B cell (primary cell): ENCODE data around the gene NDUFA1. TPM values are rescaled to one million over a fixed set of nuclear protein-coding genes. Genes with fewer than 3 reads are reported as not detected.

Source experiments
- ATAC-seq: fragments of 200-7000 bp; cut with Tn5 transposase; one replicate; pipeline ENCODE4 v1.10.0; 2021; ENCODE audit warnings: low read depth, mild to moderate bottlenecking, moderate number of reproducible peaks, moderate library complexity
- CTCF ChIA-PET: fragments of 350-600 bp; sonication (Branson Sonifier 250); formaldehyde crosslinking; loops from one replicate; lab custom pipeline; 2021; ENCODE audit warnings: antibody characterized with exemption, inconsistent platforms; lab: Charles Lee
- POLR2A ChIA-PET: fragments of 350-600 bp; sonication (Branson Sonifier 250); formaldehyde crosslinking; loops from one replicate; lab custom pipeline; 2021; ENCODE audit warnings: antibody characterized with exemption; lab: Charles Lee
- DNase-seq: peaks from one replicate; pipeline ENCODE4 v3.0.0; 2013
- H2AFZ ChIP-seq: 2 replicates; pipeline ENCODE4 v1.6.1; 2012; ENCODE audit warnings: mild to moderate bottlenecking, low read depth, low read length; ENCODE audit not compliant: insufficient read depth, poor library complexity, severe bottlenecking
- H3K27ac ChIP-seq, 2 donors: 1 replicate in 1 of 2; 2 replicates in 1 of 2; pipeline ENCODE4 v1.5.1; 2012 to 2013; ENCODE audit warnings: low read length in 2 of 2, mild to moderate bottlenecking in 2 of 2, moderate library complexity in 1 of 2
- H3K27me3 ChIP-seq, 4 experiments: fragments of 200-600 bp in 1 of 4; sonication (generic) in 1 of 4; replicated peaks in 1 of 4; 1 replicate in 2 of 4; 2 replicates in 2 of 4; pipeline versions ENCODE4 v1.6.1 to v1.7.0; 2013 to 2016; ENCODE audit warnings: low read length in 3 of 4, mild to moderate bottlenecking in 2 of 4, mixed read lengths in 1 of 4, moderate library complexity in 1 of 4; ENCODE audit not compliant: insufficient read depth in 4 of 4, control insufficient read depth in 3 of 4; ENCODE audit errors: control extremely low read depth in 1 of 4
- H3K36me3 ChIP-seq, 2 experiments: replicated peaks in 1 of 2; 1 replicate in 1 of 2; 2 replicates in 1 of 2; pipeline versions ENCODE4 v1.6.1 to v1.7.1; 2013; ENCODE audit warnings: low read length in 1 of 2; ENCODE audit not compliant: insufficient read depth in 2 of 2, control insufficient read depth in 1 of 2; ENCODE audit errors: control extremely low read depth in 1 of 2, extremely low read depth in 1 of 2
- H3K4me1 ChIP-seq, 2 donors: fragments of 200-600 bp in 1 of 2; sonication (generic) in 1 of 2; 1 replicate in 1 of 2; 2 replicates in 1 of 2; pipeline versions ENCODE4 v1.5.1 to v1.6.1; 2013 to 2017; ENCODE audit warnings: low read length in 2 of 2; ENCODE audit not compliant: control insufficient read depth in 2 of 2, insufficient read depth in 2 of 2
- H3K4me2 ChIP-seq: replicated peaks from 2 replicates; pipeline ENCODE3; 2012; ENCODE audit warnings: mild to moderate bottlenecking, low read depth, low read length; ENCODE audit not compliant: poor library complexity, severe bottlenecking
- H3K4me3 ChIP-seq, 5 experiments: fragments of 200-600 bp in 1 of 5; sonication (generic) in 1 of 5; 1 replicate in 3 of 5; 2 replicates in 2 of 5; pipeline versions ENCODE4 v1.5.1 to v1.7.0; 2011 to 2016; ENCODE audit warnings: low read length in 4 of 5, mild to moderate bottlenecking in 4 of 5, low read depth in 2 of 5, control low read depth in 1 of 5, moderate library complexity in 1 of 5; ENCODE audit not compliant: insufficient read depth in 1 of 5; ENCODE audit errors: control extremely low read depth in 1 of 5, extremely low read depth in 1 of 5
- H3K79me2 ChIP-seq: fragments of 200-600 bp; sonication (generic); one replicate; pipeline ENCODE4 v1.6.0; 2016; ENCODE audit warnings: low read length; ENCODE audit not compliant: control insufficient read depth, insufficient read depth
- H3K9ac ChIP-seq: fragments of 200-600 bp; sonication (generic); 2 replicates; pipeline ENCODE4 v1.6.1; 2017; ENCODE audit warnings: mild to moderate bottlenecking, low read length, moderate library complexity
- H3K9me3 ChIP-seq, 3 donors: one replicate each; pipeline versions ENCODE4 v1.6.1 to v1.7.1; 2013; ENCODE audit warnings: low read length in 2 of 3; ENCODE audit not compliant: control insufficient read depth in 2 of 3, insufficient read depth in 1 of 3; ENCODE audit errors: control extremely low read depth in 1 of 3
- H4K20me1 ChIP-seq: 2 replicates; pipeline ENCODE4 v1.6.0; 2012; ENCODE audit warnings: mild to moderate bottlenecking, low read length; ENCODE audit not compliant: insufficient read depth, control insufficient read depth, poor library complexity, severe bottlenecking
- H3K27ac Mint-ChIP-seq: one replicate; pipeline ENCODE4 v1.8.0; 2021; ENCODE audit warnings: mixed read lengths
- H3K27me3 Mint-ChIP-seq: one replicate; pipeline ENCODE4 v1.8.0; 2021; ENCODE audit warnings: mixed read lengths
- H3K4me1 Mint-ChIP-seq: one replicate; pipeline ENCODE4 v1.8.0; 2021; ENCODE audit warnings: mixed read lengths
- H3K4me3 Mint-ChIP-seq: one replicate; pipeline ENCODE4 v1.8.0; 2021; ENCODE audit warnings: mixed read lengths
- H3K9me3 Mint-ChIP-seq: one replicate; pipeline ENCODE4 v1.8.0; 2022; ENCODE audit warnings: mixed read lengths; ENCODE audit not compliant: insufficient read depth
- EZH2 ChIP-seq: IDR thresholded peaks from 2 replicates; pipeline ENCODE4 v1.6.1; 2012; ENCODE audit warnings: borderline replicate concordance, low read depth, mild to moderate bottlenecking, moderate library complexity, low read length; ENCODE audit not compliant: insufficient read depth, poor library complexity, severe bottlenecking
- WGBS: methylation state at CpG from one replicate; pipeline ENCODE4 v1.1.5; 2013; ENCODE audit warnings: missing lambda C conversion rate; ENCODE audit not compliant: insufficient coverage; 5-methylcytosine and 5-hydroxymethylcytosine counted together
- intact Hi-C: fragments of 100-400 bp; cut with micrococcal nuclease; formaldehyde crosslinking; loops from one replicate; pipeline ENCODE4 v1.10.0; 2022
- polyA plus RNA-seq: library from polyadenylated mRNA; depleted of rRNA; stranded (reverse); fragments of >200 nt; gene quantifications from 2 replicates; pipeline ENCODE4 v1.2.3, GENCODE V29; 2012
- total RNA-seq, 2 donors: library from RNA; stranded (reverse); fragments of 120-200 nt in 1 of 2; gene quantifications; 1 replicate in 1 of 2; 2 replicates in 1 of 2; pipeline versions ENCODE4 v1.2.3 to v1.2.4, GENCODE V29; 2013 to 2022
- TF ChIP-seq, protein P1 (sequence below): fragments of 200-600 bp; IDR thresholded peaks from one replicate; pipeline ENCODE4 v1.8.0; 2022; ENCODE audit warnings: antibody characterized with exemption, mild to moderate bottlenecking

Gene NDUFA1
- total and polyA plus RNA-seq, 2 donors (not counting 1 experiment from before 2014, with no cell fraction given) = 29.0 to 39.5 TPM

DNA sequence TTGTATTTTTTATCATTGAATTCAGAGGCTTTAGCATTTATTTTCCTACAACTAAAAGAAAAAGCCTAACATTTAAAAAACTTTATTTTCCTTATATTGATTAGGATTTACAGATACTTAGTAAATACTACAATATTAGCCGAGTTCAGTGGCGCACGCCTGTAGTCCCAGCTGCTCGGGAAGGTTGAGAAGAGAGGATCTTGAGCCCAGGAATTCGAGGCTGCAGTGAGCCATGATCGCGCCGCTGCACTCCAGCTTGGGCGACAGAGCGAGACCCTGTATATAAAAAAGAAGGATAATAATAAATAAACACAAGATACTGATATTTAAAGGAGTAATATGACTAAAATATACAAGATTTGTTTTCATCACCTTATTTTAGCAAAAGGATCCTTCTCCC is 18.2 kb upstream of the NDUFA1 start:
- no peak for TF ChIP-seq EZH2
- TF ChIP-seq, protein P1, sequence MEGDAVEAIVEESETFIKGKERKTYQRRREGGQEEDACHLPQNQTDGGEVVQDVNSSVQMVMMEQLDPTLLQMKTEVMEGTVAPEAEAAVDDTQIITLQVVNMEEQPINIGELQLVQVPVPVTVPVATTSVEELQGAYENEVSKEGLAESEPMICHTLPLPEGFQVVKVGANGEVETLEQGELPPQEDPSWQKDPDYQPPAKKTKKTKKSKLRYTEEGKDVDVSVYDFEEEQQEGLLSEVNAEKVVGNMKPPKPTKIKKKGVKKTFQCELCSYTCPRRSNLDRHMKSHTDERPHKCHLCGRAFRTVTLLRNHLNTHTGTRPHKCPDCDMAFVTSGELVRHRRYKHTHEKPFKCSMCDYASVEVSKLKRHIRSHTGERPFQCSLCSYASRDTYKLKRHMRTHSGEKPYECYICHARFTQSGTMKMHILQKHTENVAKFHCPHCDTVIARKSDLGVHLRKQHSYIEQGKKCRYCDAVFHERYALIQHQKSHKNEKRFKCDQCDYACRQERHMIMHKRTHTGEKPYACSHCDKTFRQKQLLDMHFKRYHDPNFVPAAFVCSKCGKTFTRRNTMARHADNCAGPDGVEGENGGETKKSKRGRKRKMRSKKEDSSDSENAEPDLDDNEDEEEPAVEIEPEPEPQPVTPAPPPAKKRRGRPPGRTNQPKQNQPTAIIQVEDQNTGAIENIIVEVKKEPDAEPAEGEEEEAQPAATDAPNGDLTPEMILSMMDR = no peak
- peaks cover 0 to 11% of the 10 kb centered on the region in 2 donors for H3K4me1 ChIP-seq
- CTCF ChIA-PET = interaction anchor here (0.9 to 1.3 kb wide), 2 partner anchors 16 to 62 kb away, joined by 4 to 6 read pairs; partner anchors contain the start of gene RPL39
- ATAC-seq = no peak
- H3K9me3 ChIP-seq = no peaks in the 10 kb centered on the region
- H2AFZ ChIP-seq = peak overlapping the region; percentile 72
- peaks cover 9% of the 10 kb centered on the region for H3K79me2 ChIP-seq
- no peak for DNase-seq
- POLR2A ChIA-PET = interaction anchor here (1.2 to 1.6 kb wide), 2 partner anchors 17 to 62 kb away, joined by 10 to 12 read pairs; partner anchors contain the start of genes NDUFA1, RNF113A and RPL39
- Mint-ChIP-seq H3K4me3 (peak overlapping the region; percentile 98), H3K27ac (peak overlapping the region; percentile 97), H3K4me1 (peaks cover 15% of the 10 kb centered on the region), H3K27me3 (no peaks in the 10 kb centered on the region), H3K9me3 (no peaks in the 10 kb centered on the region)
- H3K4me2 ChIP-seq = peak overlapping the region; percentile 81
- no peaks in the 10 kb centered on the region for H3K27me3 ChIP-seq
- H3K36me3 ChIP-seq = peaks cover 2% of the 10 kb centered on the region in 2 experiments
- WGBS = no CpG with 5 or more reads among the region's 10 CpGs
- H3K27ac ChIP-seq = peak overlapping the region in 1 of 2 donors; percentile 67
- intact Hi-C loops = loop anchor here (1.0 to 5.0 kb wide), 4 partner anchors 18 to 62 kb away; partner anchors contain the start of genes NDUFA1, RNF113A and RPL39
- H3K4me3 ChIP-seq = peak overlapping the region in 2 of 5 experiments; percentile 21 to 29
- H4K20me1 ChIP-seq = no peaks in the 10 kb centered on the region
- H3K9ac ChIP-seq = no peak overlapping the region

DNA sequence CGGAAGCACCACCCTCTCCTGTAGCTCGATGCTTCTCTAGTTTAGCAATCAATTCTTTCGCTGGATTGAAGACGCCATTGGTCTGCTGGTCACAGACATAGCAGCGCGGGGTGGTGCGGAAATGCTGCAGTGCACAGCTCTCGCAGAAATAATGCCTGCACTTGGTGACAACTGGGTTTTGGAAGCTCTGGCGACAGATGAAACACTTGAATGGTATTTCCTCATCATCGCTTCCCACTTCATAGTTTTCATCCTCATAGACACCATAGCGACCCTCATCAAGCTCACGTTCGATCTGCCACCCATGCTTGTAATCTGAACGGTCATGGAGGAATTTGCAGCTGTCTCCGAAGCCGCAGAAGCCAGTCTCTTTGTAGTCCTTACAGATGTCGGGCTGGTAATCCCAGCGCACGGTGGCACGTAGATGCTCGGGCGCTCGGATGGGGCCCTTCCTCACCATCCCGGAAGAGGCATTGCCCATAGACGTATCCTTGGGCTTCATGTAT is 953 bp upstream of the NDUFA1 start:
- Mint-ChIP-seq H3K27me3 (no peaks in the 10 kb centered on the region), H3K4me3 (peak overlapping the region; percentile 98), H3K9me3 (no peaks in the 10 kb centered on the region), H3K27ac (peak overlapping the region; percentile 100), H3K4me1 (peaks cover 22% of the 10 kb centered on the region)
- Histone ChIP-seq H3K79me2 (peaks cover 27% of the 10 kb centered on the region), H4K20me1 (peaks cover 6% of the 10 kb centered on the region), H3K4me3 (peak overlapping the region; percentile 64 to 87 (median 79)), H3K36me3 (no peaks in the 10 kb centered on the region), H3K27me3 (no peaks in the 10 kb centered on the region), H3K4me2 (peak overlapping the region; percentile 71), H3K9ac (peak overlapping the region; percentile 89), H3K27ac (peak overlapping the region; percentile 91 to 94), H2AFZ (peak overlapping the region; percentile 84), H3K9me3 (no peaks in the 10 kb centered on the region), H3K4me1 (peaks cover 7 to 16% of the 10 kb centered on the region in 2 donors)
- TF ChIP-seq, protein P1 = no peak
- TF ChIP-seq EZH2 = no peak
- no peak for DNase-seq
- intact Hi-C loops = loop anchor here (1.0 to 5.0 kb wide), 6 partner anchors 17 to 403 kb away; partner anchors contain the start of genes NKAP, RPL39, SEPTIN6 and SLC25A5
- POLR2A ChIA-PET = interaction anchor here (1.0 to 2.6 kb wide), 5 partner anchors 12 to 264 kb away, joined by 3 to 10 read pairs (median 5); partner anchors contain the start of genes RPL39 and UPF3B
- WGBS = under 1% methylated on average over 14 of the region's 25 CpGs
- ATAC-seq = peak; percentile 10
- CTCF ChIA-PET = interaction anchor here (0.7 to 1.0 kb wide), 3 partner anchors 79 to 365 kb away, joined by 3 to 4 read pairs (median 3); partner anchors contain the start of gene RPL39
